Measurements from ENCODE around the gene TXNRD1. TPM values are rescaled to one million over a fixed set of nuclear protein-coding genes. Genes with fewer than 3 reads are reported as not detected.
"Not testable (repeated sequence)": the region's sequence is repeated elsewhere in the genome, so short reads cannot be mapped to it uniquely, and the experiment has no call there.

Gene TXNRD1
- total and polyA plus RNA-seq, 8 donors = 54.6 to 174 (median 61.1) TPM

- Histone ChIP-seq H3K27me3 (no peaks in the 10 kb centered on the region), H3K4me1 (peaks cover 9 to 67% of the 10 kb centered on the region in 2 donors), H3K9me3 (no peaks in the 10 kb centered on the region), H3K27ac (no peak overlapping the region), H3K36me3 (peaks cover 0 to 71% of the 10 kb centered on the region in 2 donors), H3K4me3 (no peak overlapping the region)
- TF ChIP-seq CTCF (IDR thresholded peaks at IDR 0.05) = no peak
- ATAC-seq = no peak
- DNase-seq = no peak
- intact Hi-C loops (cut with DNase I) = no loop called here
Measured at GRCh38 chr12:104291867-104292524, 76.4 kb downstream of the TXNRD1 start.

- Histone ChIP-seq H3K36me3 (peaks cover 0 to 77% of the 10 kb centered on the region in 2 donors), H3K4me1 (peaks cover 12 to 78% of the 10 kb centered on the region in 2 donors), H3K9me3 (no peaks in the 10 kb centered on the region), H3K27ac (no peak overlapping the region), H3K4me3 (no peak overlapping the region), H3K27me3 (no peaks in the 10 kb centered on the region)
- no peak for ATAC-seq
- intact Hi-C loops (cut with DNase I) = no loop called here
- no peak for TF ChIP-seq CTCF (IDR thresholded peaks at IDR 0.05)
- DNase-seq = no peak
Measured at GRCh38 chr12:104292872-104293794, 77.6 kb downstream of the TXNRD1 start.

- H3K9me3 ChIP-seq; ATAC-seq; H3K4me3 ChIP-seq; DNase-seq; H3K27me3 ChIP-seq; H3K27ac ChIP-seq; intact Hi-C loops (cut with DNase I): not testable (repeated sequence)
- Histone ChIP-seq H3K36me3 (peaks cover 0 to 88% of the 10 kb centered on the region in 2 donors), H3K4me1 (peaks cover 20 to 85% of the 10 kb centered on the region in 2 donors)
- TF ChIP-seq CTCF (IDR thresholded peaks at IDR 0.05) = peak in 1 of 2 donors; percentile 20
Measured at GRCh38 chr12:104294158-104294859, 78.7 kb downstream of the TXNRD1 start.

- DNase-seq = no peak
- Histone ChIP-seq H3K9me3 (no peaks in the 10 kb centered on the region), H3K27ac (no peak overlapping the region), H3K27me3 (no peaks in the 10 kb centered on the region), H3K4me1 (peaks cover 20 to 85% of the 10 kb centered on the region in 2 donors), H3K4me3 (no peak overlapping the region), H3K36me3 (peaks cover 0 to 88% of the 10 kb centered on the region in 2 donors)
- no peak for ATAC-seq
- TF ChIP-seq CTCF (IDR thresholded peaks at IDR 0.05) = no peak
- intact Hi-C loops (cut with DNase I) = no loop called here
Measured at GRCh38 chr12:104294927-104295668, 79.5 kb downstream of the TXNRD1 start.

Measured in left lung (tissue), 10 donors.